Sigmoid colon (tissue), 4 donors: ENCODE measurements around the gene UNC45B.

Experiments
- CTCF ChIP-seq, 4 experiments: fragments of 450-650 bp in 3 of 4; fragments of 200-600 bp in 1 of 4; IDR thresholded peaks; one replicate each; pipeline ENCODE4 v1.5.1; 2016 to 2019; ENCODE audit warnings: antibody characterized with exemption in 4 of 4, mild to moderate bottlenecking in 3 of 4, moderate library complexity in 2 of 4
- EP300 ChIP-seq, 4 donors: sonication (generic); formaldehyde crosslinking; IDR thresholded peaks; one replicate each; pipeline ENCODE4 v1.6.1; 2017; ENCODE audit warnings: antibody characterized with exemption in 4 of 4
- POLR2A ChIP-seq, 2 donors: fragments of 450-650 bp; IDR thresholded peaks; one replicate each; pipeline ENCODE4 v1.6.1; 2016; ENCODE audit warnings: antibody characterized with exemption in 2 of 2, mild to moderate bottlenecking in 2 of 2, moderate library complexity in 2 of 2
- POLR2AphosphoS5 ChIP-seq, 4 donors: sonication (generic); formaldehyde crosslinking; IDR thresholded peaks; one replicate each; pipeline ENCODE4 v1.6.1; 2017; ENCODE audit warnings: antibody characterized with exemption in 4 of 4

DNA sequence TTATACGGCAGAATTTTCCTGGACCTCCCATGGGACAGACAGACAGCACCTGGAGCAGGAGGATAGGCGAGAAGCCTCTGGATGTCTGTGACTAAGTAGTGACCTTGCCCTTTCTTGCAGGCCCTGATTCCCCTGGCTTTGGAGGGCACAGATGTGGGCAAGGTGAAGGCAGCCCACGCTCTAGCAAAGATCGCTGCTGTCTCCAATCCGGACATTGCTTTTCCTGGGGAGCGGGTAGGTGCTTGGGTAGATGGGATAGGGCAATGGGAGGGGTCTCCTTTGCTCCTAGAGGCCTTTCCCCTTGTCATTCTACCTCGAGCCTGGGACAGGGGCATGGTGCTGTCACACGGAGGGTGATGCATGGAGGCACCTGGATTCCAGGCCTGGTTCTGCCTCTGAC is 29.3 kb downstream of the UNC45B start:
- TF ChIP-seq CTCF (IDR thresholded peaks at IDR 0.05) (no peak), POLR2AphosphoS5 (IDR thresholded peaks at IDR 0.05) (no peak), POLR2A (IDR thresholded peaks at IDR 0.05) (no peak), EP300 (IDR thresholded peaks at IDR 0.05) (no peak)
